HL-60/S4 treated with retinoic acid at 250 ng/mL for 4 days and 3 days (cell line): ENCODE data around the gene IL13.

Experiments
- in situ Hi-C: fragments of 300-500 bp; cut with MboI; formaldehyde crosslinking; loops from 2 replicates; pipeline ENCODE4 v1.7.0; 2022; ENCODE audit warnings: low sequenced_read_pairs

Gene IL13

GRCh38 chr5:132669455-132669820, 11.5 kb downstream of the IL13 start:
- in situ Hi-C loops, result no loop called here

DNA sequence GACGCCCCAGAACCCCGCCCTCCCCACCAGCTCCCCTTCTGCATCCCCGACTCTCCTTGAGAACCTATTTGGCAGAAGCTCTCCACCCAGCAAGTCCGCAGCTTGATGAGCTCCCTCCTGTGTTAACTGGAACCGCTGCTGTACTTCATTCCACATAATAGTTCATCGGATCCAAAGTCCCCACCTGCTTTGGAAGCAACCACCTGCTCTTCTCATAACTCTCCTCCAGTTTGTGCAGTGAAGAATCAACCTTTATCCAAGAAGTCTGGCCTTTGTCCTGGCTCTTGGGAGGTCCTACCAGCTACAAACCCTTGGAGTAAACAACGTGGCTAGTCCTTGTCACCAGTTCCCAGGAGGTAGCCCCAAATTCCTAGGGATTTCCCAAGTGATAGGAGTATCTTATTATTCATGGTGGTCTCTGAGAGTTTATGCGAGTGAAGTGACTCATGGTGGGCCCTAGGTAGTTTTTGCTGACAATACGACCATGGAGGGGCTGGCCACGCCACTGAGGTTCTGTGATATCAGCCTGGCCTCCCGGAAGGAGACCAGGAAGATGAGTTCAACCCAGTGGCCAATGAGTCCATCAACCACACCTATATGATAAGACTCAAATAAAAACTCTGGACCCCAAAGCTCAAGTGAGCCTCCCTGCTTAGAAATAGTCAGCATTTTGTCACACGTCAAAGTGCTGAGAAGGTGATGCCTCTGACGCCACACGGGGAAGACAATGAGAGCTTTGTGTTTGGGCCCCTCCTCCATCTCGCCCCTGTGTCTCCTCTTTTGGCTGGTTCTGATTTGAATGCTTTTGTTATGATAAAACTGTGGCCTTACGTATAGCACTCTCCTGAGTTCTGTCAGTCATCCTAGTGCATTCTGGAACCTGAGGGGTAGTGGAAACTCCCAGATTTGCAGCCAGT, 12.3 kb downstream of the IL13 start:
- in situ Hi-C loops, result no loop called here

GRCh38 chr5:132671000-132671399, 13.0 kb downstream of the IL13 start:
- in situ Hi-C loops, result no loop called here

GRCh38 chr5:132673488-132673887, 15.5 kb downstream of the IL13 start:
- in situ Hi-C loops, result no loop called here

- in situ Hi-C loops, result no loop called here
These were observed 16.1 kb downstream of the IL13 start, which contains the start of gene IL4 for GRCh38 chr5:132673939-132674630. Gene IL4 (plus strand): TSS chr5:132673989. CDS start chr5:132674051, 62 bp downstream.

GRCh38 chr5:132674671-132675506, 16.9 kb downstream of the IL13 start:
- in situ Hi-C loops, result no loop called here

- in situ Hi-C loops, result no loop called here
These were observed 18.1 kb downstream of the IL13 start for GRCh38 chr5:132675936-132676689.

- in situ Hi-C loops, result no loop called here
These were observed 19.2 kb downstream of the IL13 start for GRCh38 chr5:132677191-132677590.

DNA sequence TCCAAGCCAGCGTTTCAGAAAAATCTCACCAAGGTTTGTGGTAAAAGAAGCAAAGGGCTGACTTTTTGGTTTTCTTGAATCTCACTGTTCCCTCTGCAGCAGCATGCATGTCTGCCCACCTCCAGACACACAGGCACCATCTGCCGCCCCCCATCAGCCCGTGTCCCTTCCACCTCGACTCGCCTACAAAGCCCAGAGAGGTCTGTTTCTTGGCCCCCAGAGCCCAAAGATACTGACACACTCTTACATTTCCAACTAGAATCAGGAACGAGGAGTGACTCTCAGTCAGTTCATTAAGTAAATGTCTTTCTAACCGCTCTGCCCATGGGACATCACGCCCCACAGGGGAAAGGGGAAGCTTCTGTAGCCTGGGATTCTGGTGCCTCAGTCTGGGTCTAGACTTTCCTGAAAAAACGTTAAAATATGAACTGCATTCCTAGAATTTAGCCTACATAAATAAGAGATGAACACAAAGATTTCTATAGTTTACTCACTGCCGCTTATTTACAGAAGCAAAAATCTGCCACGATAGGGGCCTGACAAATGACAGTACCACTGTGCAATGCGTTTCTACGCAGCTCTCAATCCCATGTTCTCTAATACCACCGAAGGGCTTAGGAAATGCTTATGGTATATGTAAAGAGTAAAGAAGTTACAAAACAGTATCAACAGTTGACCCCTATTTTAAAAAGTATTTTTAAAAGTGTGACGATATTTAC, 19.9 kb downstream of the IL13 start:
- in situ Hi-C loops, result no loop called here

DNA sequence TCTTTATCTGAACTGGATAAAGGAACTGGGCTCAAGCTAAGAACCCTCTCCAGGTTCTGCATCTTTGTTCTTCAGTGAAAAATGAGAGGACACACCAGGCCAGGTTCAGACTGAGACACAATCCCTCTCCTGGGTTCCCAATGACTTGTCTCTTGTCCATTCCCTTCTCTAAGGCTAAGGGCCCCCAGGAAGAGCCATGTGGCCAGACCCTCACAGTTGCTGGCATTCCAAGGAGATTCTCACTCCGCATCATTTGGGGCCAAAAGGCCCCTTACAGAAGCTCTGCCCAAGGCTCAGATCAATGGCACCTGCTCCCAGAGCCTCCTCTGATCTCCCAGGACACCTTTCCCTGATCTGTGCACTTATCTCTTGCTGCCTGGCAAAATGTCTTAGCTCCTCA, 20.8 kb downstream of the IL13 start:
- in situ Hi-C loops, result no loop called here

GRCh38 chr5:132679166-132679565, 21.2 kb downstream of the IL13 start:
- in situ Hi-C loops, result no loop called here

- in situ Hi-C loops, result no loop called here
These were observed 21.9 kb downstream of the IL13 start for GRCh38 chr5:132679717-132680380.

DNA sequence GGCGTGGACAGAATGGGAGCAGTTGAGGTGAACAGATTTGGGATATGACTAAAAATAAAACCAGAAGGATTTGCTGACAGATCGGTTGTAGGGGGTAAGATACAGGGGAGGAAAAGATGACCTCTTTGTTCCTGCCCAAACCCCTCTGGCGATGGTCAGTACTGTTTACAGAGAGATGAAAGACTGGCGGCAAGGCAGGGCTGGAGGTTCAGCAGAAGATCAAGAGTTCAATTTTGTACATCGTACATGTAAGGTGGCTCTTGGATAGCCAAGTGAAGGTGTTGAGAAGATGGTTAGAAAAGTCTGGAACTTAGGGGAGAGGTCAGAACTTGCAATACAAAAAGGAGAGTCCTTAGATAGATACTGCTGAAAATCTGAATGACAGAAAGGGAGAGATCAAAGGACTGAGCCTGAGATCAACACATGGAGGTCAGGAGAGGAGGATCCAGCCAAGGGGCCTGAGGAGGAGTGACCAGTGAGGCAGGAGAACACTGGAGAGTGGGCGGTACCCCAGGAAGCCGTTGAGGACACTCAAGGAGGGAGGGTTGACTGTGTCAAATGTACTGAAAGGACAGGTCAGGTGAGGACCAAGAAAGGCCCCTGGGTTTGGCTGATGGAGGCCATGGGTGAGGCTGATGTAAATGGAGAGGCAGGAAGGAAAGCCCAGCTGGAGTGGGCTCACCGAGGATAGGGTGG, 23.0 kb downstream of the IL13 start:
- in situ Hi-C loops, result no loop called here

- in situ Hi-C loops, result no loop called here
These were observed 23.5 kb downstream of the IL13 start for GRCh38 chr5:132681476-132681831.

DNA sequence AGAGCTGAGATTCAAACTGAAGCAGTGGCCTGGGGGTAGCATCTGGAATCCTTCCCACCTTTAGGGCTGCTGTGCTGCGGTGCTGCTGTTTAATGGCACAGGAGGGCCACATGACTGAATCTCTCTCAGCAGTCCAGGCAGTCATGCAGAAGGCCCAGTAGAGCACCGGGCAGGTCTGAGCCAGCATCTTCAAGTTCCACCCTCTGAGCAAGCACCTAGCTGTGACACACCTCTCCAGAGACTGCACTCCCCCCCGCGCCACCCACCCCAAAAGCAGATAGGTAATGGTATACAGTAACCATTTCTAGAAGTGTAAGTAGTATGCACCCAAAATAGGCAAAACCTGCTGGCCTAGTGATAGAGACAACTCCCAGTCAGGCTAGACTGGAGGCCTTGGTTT, 24.0 kb downstream of the IL13 start:
- in situ Hi-C loops, result no loop called here

DNA sequence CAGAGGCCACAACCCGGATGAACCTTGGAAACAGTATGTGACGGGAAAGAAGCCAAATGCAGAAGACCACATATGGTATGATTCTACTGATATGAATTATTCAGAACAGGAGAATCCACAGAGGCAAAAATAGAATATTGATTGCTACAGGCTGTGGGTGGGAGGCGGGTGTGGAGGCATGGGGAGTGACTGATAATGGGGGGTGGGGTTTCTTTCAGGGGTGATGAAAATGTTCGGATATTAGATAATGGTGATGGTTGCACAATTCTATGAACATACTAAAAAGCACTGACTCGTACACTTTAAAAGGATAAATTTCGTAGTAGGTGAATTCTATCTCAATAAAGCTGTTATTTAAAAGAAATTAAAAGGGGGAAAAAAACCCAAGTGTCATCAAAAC, 26.5 kb downstream of the IL13 start:
- in situ Hi-C loops, result no loop called here

GRCh38 chr5:132684922-132685720, 27.1 kb downstream of the IL13 start:
- in situ Hi-C loops, result no loop called here

GRCh38 chr5:132686193-132686592, 28.2 kb downstream of the IL13 start:
- in situ Hi-C loops, result no loop called here
